Activated T-cell treated with anti-CD3 and anti-CD28 coated beads for 4 hours (primary cell): ENCODE data around the gene PLCL1.
"Not testable (repeated sequence)": the region's sequence is repeated elsewhere in the genome, so short reads cannot be mapped to it uniquely, and the experiment has no call there.

ENCODE experiments used
- DNase-seq: peaks from one replicate; pipeline ENCODE4 v3.0.0-alpha.2; 2020

The PLCL1 gene

DNA sequence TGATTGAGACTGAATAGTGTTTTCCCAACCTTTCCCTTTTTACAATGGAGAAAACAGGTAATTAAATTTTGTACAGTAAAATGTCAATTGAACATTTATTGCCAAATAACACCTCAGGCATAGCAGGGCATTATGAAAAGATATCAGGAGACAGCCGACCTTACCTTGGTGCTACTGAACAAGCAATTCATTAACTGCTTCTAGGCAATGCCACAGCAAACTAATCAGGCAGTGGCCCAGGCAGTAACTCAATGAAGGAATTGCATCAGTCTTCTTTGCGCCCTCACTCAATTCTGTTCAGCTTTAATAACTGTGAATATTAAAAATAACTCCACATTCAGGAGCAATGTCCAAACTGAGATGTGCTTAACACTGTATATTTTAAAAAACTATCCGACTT lies 6.1 kb downstream of the PLCL1 start:
- no peak for DNase-seq

DNA sequence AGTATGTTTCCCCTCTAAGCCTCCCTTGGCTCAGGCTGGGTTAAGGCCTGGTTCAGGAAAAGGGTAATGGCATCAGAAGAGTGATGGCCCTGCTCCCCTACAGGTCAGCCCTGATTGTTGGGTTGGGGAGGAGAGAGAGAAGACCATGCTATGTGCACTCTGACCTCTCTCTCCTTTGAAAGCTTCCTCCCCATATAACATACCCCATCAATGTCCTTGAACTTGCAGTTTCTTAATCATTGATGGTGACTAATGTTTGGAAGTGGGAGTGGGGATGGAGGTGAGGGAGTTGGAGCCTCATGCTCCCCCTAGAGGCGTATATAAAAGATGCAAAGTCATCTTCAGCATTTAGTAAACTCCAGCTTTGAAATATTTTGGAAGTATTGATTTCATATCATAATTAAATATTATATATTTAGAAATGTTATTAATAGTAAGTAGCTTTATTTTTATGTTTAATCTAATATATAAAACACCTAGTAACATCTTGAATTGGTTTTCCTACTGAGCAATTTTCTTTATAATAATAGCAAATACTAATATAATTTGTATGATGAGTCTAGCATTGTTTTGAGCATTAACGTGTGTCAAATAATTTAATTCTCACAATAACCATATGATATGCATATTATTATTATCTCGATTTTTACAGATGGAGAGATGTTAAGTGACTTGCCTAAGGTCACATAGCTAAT lies 8.8 kb downstream of the PLCL1 start:
- DNase-seq = no peak

DNA sequence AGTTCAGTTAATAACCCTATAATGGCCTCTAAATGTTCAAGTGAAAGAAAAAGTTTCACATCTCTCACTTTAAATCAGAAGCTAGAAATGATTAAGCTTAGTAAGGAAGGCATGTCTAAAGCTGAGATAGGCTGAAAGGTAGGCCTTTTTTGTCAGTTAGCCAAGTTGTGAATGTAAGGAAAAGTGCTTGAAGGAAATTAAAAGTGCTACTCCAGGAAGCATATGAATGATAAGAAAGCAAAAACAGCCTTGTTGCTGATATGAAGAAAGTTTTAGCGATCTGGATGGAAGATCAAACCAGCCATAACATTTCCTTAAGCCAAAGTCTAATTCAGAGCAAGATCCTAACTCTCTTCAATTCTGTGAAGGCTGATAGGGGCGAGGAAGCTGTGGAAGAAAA lies 10.1 kb downstream of the PLCL1 start:
- DNase-seq = no peak

DNA sequence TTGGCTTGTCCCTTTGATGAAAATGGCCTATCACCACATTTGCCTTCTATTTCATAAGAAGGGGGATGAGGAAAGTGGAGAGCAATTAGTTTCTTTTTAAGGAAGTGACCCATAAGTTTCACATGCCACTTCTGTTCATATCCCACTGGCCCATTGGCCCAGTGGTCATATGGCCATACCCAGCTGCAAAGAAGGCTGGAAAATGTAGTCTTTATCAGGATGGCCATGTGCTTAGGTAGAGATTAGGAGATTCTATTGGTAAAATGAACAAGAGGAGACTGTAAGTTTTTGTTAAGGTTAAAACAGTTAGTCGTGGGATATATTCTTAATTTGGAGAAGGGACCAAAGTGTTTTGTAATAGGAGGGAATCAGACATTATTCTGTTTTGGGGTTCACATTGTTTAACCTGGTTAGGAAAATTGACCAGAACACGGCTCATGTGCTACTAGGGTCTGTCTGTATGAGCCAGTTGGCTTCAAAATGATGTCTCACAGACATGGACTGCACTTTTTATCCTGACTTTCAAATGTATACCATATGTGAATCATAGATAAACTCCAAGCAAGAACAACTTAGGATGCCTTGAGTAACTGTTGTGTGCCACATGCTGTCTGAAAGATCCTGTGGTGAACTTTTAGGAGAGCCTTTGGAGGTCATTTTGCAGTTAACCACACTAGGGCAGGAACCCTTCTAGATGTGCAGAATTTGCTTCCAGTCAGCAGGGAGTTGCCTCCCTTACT lies 17.3 kb downstream of the PLCL1 start:
- DNase-seq = no peak

DNA sequence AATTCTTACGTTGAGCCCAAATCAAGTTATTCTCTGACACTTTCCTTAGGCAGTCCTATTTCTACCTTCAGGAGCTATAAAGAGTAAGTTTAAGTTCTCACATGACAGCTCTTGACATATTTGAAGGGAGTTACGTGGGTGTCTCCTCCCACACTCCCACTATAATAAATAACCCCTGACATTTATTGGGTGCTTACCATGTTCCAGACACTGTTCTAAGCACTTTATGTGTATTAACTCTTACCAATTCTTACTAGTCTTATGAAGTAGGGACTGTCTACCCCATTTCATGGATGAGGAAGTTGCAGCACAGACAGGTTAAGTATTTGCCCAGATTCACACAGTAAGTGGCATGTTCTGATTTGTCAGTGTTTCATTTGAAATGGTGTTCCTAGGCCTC lies 17.9 kb downstream of the PLCL1 start:
- DNase-seq = no peak

DNA sequence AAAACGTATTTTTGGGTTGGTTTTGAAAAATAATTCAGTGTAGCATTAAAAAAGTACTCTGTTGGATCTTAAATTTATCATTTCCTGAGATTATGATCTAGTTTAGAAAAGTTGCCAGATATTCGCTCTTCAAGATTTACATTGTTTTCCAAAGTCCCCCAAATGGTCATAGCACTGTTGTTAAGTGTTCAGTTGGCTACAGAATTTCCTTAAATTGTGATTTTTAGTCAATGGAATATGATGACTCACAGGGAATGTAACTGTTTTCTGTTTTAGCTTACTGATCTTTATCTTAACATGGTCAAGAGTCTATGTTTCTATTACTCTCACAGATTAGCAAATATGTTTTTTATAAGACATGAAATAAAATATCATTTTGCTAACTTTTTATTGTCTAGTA lies 23.2 kb downstream of the PLCL1 start:
- DNase-seq = no peak

DNA sequence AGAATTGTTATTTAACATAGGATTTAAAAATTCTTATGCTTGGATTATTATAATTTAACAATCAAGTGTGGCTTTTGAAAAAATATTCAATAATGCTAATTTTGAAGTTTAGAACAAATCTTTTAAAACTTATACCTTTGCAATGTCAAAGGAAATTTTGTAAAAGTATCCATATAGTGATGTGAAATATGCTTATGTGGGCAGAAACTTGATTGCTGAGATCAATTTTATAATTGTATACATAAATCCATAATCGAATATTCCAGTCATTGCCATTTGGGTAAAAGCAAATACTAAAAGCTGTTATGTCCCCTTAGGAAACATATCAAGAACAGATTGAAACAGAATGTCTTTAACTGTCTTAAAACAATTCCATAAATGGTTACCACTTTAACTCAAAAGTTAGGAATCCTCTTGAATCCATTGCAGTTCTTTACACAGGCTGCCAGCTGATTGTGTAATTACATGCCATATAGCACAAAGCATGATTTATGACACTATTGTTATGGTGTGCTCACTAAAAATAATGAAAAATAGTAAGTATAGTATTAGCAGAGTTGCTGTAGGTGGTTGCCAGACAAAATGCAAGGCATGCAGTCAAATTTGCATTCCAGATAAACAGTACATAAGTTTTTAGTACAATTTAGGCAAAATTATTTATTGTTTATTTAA lies 24.2 kb downstream of the PLCL1 start:
- DNase-seq = no peak

DNA sequence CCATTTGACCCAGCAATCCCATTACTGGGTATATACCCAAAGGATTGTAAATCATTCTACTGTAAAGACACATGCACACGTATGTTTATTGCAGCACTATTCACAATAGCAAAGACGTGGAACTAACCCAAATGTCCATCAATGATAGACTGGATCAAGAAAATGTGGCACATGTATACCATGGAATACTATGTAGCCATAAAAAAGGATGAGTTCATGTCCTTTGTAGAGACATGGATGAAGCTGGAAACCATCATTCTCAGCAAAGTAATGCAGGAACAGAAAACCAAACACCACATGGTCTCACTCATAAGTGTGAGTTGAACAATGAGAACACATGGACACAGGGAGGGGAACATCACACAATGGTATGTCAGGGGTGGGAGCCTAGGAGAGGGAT lies 30.4 kb downstream of the PLCL1 start:
- not testable (repeated sequence) for DNase-seq

DNA sequence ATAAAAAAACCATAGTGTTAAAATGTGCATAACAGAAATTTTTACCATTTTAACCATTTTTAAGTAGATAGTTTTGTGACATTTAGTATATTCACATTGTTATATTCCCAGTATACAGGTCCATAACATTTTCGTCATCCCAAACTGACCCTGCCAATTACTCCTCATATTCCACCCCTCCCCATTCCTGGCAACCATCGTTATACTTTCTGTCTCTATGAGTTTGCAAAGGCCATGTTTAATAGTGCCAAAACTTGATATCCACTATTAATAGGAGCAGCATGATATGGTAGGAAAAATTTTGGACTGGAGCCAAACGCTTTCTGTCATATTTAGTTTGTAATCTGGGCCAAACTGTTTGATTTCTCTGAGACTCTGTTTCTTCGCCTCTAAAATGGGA lies 30.9 kb downstream of the PLCL1 start:
- DNase-seq = no peak

DNA sequence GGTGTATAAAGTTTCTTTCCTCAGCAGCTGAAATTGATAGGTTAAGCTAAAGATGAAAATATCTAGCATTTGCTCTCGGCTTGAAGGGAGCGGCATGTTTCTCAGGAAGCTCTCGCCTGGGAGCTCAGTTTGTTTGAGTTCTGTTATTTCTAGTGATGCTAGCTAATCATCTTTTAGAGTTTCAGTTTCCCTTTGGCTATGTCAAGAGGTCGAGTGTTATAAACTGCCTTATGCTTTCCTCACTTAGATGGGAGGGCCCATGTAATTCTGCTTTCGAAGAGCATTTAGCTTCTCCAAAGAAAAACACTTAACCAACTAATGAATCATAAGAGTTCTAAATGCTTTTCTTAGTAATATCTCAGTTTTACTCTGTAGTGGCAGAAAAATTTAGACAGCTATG lies 33.6 kb downstream of the PLCL1 start:
- DNase-seq = no peak

DNA sequence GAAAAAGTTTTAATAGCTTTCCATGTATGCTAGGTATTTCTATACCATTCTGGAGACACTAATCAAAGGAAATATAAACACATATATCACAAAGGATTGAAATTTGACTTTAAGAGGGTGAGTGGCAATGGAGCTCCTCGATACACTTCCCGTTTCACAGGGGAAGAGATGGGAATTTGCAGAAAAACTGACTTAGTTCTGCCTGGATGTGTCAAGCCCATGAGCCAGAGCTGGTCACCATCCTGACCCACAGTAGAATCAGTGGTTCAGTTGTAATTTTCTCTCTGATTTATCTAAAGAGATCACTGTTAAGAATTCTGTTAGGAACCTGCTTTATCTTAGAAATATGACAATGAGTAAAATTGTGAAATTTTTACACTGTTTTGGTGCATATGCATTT lies 34.2 kb downstream of the PLCL1 start:
- DNase-seq = no peak

DNA sequence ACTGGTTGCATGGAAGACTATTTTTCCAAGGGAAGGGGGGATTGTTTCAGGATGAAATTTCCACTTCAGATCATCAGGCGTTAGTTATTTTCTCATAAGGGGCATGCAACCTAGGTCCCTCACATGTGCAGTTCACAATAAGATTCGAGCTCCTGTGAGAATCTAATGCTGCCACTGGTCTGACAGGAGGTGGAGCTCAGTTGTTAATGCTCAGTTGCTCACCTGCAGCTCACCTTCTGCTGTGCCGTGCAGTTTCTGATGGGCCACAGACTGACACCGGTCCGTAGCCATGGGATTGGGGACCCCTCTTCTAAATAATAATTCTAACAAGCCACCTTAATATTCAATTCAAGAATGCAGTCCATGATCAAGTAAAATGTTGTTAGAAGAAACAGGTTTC lies 34.9 kb downstream of the PLCL1 start:
- DNase-seq = no peak

DNA sequence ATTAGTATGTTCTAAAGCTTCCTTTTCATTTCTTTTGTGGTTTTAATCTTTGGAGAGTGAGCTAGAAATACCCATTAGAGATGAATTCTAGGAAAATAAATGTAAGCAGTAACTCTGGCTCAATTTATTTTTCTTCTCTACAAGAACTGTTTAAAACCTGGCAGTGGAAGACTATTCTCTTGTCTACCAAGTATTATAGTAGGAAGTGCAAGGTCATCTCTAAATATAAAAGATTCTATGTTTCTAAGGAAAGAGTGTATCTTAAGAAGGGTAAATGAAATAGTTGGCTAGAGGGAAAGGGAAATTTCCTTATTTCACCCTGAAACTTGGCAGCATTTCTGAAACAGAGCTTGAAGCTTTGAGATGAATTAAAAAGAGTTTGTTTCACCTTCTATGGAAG lies 35.5 kb downstream of the PLCL1 start:
- no peak for DNase-seq

DNA sequence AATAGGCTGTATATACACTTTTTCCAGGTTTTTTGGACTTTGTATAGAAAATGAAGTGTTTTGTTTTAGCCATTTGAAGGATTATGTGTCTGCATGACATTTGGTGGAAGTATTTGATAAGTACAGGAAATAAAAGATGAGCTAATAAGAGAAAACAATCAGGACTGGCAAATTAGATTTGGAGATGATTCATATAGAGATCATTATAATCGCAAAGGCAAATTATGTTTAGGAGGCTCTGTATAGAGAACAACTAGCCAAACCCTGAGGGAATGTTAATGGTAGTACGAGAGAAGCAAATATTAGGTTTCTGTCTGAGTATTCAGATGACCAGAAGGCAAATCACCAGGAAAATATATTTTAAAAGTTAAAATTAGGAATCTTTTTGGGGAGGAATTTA lies 41.7 kb downstream of the PLCL1 start:
- DNase-seq = no peak

DNA sequence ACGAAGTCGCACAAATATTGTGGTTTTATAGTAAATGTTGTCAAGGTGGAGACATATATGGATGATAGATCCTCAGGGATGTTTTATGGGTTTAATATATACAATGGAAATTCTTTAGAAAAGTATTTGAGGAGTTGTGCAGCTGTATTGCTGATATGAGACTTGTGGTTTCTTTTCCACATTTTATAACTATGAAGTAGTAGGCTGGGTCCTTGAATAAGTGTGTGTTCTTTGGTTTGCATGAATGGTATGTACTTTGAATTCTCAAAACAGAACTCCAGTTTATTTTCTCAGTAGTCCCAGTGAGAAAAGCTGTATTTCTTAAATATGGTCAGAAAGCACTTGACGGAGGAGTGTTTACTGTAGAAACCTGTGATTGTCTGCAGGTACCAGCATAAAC lies 42.4 kb downstream of the PLCL1 start:
- no peak for DNase-seq

DNA sequence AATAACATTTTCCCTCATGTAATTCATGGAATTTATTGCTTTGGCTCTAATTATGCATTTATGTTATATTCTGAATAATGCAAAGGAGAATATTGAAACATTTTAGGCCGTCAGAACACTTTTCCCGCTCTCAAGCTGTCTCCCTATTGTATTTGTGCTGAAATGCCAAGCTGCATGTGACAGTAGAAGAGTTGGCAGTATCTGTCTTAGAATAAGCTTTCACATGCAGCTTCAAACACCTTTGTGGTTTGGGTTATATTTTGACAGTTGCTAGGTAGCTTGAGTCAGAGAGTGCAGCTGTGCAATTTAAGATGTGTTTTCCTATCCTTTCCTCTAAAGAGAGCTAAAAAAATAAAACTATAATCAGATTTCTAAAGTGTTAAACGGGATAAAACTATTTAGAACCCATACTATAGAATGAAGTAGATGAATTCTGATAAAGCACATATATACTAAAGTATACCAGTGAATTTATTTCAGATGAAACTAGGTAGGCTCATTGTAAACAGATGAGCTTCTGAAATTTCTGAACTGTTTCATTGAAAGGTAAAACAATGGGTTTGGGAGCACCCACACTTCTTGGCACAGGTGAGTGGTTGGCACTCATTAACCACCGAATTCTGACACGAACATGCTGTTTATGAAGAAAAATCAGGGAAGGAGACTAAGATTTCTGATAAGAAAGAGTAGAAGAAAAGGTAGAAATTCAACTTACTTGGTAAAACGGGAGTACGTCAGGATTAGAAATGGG lies 43.4 kb downstream of the PLCL1 start:
- no peak for DNase-seq

DNA sequence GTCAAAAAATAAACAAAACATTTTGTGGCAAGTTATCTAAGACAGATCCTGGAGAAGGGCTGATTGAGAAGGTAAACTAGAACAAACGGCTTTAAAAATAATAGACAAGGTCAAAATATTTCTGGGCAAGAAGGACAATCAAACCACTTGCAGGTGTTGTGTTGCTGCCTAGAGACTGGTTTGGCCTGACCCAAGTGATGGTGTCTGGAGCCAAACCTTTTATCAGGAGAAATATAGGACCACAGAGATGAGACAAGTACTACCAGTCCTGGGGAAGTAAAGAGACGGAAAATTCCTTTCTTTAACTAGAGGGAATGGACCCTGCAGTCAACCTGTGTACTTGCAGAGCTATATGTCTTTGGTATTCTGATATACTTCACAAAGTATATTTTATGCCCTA lies 44.2 kb downstream of the PLCL1 start:
- DNase-seq = no peak

DNA sequence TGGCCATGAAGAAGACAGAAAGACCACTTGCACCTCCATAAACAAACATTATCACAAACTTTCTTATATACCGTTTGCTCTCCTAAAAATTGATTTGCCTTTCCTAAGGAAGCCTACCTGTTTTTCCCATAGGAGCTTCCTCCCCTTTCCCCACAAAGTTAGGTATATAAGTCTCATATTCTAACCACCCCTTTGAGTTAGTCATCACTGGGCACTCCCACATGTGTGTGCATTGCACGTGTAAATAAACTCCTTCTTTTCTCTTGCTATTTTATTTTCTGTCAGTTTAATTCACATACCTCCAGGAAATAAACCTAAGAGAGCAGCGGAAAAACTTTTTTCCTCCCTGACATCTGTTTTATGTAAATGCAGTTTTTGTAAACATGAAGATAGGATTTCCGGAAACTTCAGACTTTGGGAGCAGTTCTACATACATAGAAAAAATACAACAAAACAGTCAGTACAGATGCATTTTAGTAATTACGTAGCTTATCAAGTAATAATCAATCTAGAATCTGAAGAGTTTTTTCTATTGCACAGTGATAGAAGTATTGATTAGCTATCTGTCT lies 46.6 kb downstream of the PLCL1 start:
- DNase-seq = no peak

DNA sequence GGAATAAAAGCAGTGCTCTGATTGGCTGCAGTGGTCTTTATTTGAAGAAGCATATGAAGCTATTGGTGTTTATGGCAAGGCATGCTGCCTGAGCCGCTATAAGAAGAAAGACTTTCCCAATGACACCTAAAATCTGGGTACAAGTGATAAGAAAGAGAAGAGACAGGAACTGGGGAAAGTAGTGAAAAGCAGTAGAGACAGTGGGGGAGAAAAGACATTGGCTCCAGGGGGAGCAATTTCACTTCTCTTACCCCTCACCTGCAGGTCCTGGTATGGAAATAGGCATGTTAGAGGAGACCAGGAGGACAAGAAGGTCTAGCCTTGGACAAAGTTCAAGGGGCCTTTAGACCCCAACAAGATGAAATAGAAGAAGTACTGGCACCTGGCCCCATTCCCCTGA lies 47.1 kb downstream of the PLCL1 start:
- DNase-seq = no peak

DNA sequence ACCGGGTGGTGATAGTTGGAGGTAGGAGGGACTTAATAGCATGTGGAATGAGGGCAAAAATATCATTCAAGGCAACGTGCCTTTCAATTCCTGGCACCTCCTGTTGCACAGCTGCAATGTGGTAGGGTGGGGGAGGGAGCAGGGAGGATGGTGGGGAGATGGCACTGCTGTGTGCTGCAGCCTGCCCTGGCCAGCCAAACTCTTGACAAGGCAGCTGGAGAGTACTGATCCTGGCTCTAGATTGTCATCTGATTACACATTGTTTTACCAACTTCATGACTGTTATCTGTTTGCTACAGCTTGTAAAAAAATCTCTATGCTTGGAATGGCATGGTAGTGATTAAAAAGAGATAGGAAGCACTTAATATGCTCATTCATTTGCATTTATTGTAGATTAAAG lies 47.7 kb downstream of the PLCL1 start:
- no peak for DNase-seq

DNA sequence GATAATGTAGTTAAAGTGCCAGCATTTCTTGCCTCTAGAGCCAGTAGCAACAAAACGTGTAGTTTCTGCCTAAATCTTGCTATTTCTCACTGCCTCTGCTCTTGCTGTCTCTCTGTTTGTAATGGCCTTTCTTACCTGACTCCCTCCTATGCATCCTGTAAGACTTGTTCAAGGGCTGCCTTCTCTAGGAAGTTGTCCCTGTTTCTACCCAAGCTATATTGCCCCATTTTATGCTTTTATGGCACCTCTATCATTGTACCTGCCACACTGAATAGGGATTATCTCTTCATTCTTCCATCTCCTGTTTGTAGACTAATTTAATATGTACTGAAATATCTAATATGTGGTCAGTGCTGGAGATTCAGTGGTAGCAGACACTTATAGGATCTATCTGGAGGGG lies 49.2 kb downstream of the PLCL1 start:
- DNase-seq = no peak

DNA sequence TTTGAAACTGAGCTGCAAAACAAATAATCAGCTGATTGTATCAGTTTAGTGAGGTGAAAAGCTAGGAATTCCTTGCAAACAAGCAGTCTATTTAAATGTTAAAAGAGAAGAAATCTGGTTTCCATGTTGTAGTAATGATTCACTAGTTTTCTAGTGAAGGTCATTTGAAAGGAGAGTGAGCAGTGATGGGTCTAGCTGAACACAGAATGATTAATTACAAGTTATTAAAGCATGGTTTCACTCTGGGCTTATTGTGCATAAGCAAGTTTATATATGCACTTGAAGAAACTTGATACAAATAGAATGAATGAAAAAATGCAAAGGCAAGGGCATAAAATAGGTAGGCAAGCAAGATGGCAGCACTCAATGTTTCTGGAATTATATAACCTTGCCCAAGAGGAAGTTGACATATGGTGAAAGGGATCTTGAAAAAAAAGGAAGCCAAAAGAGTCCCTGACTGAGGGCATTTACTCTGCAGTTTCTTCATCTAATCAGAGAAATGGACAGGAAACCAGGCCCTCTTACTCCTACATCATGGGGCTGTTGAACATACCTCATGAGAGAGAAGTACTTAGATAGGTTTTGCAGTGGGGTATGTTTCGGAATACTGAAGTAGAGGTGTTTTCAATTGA lies 53.2 kb downstream of the PLCL1 start:
- no peak for DNase-seq
